Ectodermal cell (in vitro differentiated cells): ENCODE data around the gene NUCB2.

Experiments used
- H3K27ac ChIP-seq: 2 replicates; pipeline ENCODE4 v1.7.0; 2013; ENCODE audit warnings: mild to moderate bottlenecking, low read depth, low read length; ENCODE audit not compliant: insufficient read depth, poor library complexity, severe bottlenecking
- H3K27me3 ChIP-seq: 2 replicates; pipeline ENCODE4 v1.7.0; 2013; ENCODE audit warnings: mild to moderate bottlenecking, low read length; ENCODE audit not compliant: insufficient read depth, control insufficient read depth, poor library complexity, severe bottlenecking
- H3K36me3 ChIP-seq: one replicate; pipeline ENCODE4 v1.7.0; 2013; ENCODE audit warnings: low read length; ENCODE audit not compliant: control insufficient read depth, insufficient read depth
- H3K4me1 ChIP-seq: one replicate; pipeline ENCODE4 v1.7.0; 2013; ENCODE audit warnings: low read length; ENCODE audit not compliant: control insufficient read depth, insufficient read depth
- H3K4me3 ChIP-seq: 2 replicates; pipeline ENCODE4 v1.7.0; 2013; ENCODE audit warnings: low read depth, low read length, control low read depth; ENCODE audit not compliant: insufficient read depth
- H3K9me3 ChIP-seq: 2 replicates; pipeline ENCODE4 v1.7.0; 2013; ENCODE audit warnings: mild to moderate bottlenecking, low read length, moderate library complexity; ENCODE audit not compliant: control insufficient read depth
- WGBS, 2 experiments: methylation state at CpG; one replicate each; pipeline ENCODE4 v1.1.7; 2013; ENCODE audit warnings: missing lambda C conversion rate in 2 of 2; 5-methylcytosine and 5-hydroxymethylcytosine counted together

The NUCB2 gene

DNA sequence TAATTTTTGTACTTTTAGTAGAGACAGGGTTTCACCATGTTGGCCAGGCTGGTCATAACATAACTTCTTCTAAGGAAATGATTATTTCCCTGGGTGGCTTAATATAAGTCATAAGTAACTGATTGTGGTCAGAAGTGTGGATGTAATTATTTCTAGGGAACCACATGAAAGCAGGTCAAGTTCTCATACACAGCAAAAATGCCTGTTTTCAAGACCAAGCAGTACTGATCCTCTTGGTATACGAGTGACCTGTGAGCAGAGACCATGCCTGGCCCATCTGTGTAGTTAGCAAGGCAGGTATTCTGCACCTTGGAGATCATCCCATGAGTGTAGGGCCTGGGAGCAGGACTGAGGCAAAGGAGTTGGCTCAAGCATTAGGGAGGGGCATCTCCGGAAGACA, 32.5 kb upstream of the NUCB2 start:
- no peak overlapping the region for H3K27ac ChIP-seq
- no peaks in the 10 kb centered on the region for H3K36me3 ChIP-seq
- H3K4me3 ChIP-seq: no peak overlapping the region
- H3K4me1 ChIP-seq: no peaks in the 10 kb centered on the region
- no peaks in the 10 kb centered on the region for H3K9me3 ChIP-seq
- 91 to 93% methylated on average over 2 of the region's 2 CpGs for WGBS, 2 experiments
- H3K27me3 ChIP-seq: no peaks in the 10 kb centered on the region

DNA sequence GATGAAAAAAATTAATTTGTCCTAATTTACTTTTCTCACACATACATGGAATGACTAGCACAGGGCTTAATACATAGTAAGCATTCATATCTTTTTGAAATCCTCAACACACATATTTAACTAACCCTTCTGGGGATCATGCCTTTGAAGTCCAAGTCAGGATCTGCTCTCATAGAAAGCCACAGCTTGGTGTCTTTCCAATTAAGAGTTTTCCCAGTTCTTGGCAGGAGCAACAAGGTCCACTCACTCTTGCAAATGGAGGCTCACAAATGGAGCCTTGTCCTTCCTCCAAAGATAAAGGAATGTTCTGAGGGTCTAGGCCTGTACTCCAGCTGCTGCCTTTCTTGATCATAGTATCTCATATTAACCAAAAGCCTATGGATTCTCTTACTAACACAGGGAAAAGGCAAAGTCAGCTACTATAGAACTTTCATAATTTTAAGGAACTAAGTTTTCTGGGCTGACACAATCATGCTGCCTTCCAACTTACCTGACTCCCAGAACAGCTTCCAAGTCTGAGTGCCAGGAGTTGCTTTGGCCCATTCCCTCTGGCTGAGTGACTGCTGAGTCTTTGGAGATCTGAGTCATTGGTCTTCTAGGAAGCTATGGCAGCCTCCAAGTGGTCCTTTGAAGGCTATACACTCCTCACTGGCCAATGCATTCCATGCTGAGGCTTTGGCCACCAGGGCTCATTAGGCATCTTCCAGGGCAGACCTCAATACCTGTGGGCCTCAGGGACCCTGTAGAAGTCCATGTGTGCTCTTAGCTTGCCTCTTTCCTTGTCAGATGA, 25.8 kb upstream of the NUCB2 start:
- Histone ChIP-seq H3K27ac (no peak overlapping the region), H3K4me3 (no peak overlapping the region), H3K4me1 (no peaks in the 10 kb centered on the region), H3K9me3 (no peaks in the 10 kb centered on the region), H3K27me3 (no peaks in the 10 kb centered on the region), H3K36me3 (no peaks in the 10 kb centered on the region)

DNA sequence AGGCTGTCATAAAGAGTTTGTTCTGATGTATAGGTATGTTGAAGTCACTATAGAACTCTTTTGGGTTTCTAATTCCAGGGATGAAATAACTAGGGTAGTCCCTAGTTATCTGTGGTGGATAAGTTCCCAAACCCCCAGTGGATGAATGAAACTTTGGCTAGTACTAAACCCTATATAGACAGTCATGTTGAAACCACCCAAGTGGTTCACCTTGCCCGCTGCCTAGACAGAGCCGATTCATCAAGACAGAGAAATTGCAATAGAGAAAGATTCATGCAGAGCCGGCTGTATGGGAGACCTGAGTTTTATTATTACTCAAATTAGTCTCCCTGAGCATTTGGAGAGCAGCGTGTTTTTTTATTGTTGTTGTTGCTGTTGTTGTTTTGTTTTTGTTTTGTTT, 23.8 kb upstream of the NUCB2 start:
- no peaks in the 10 kb centered on the region for H3K9me3 ChIP-seq
- WGBS, 2 experiments: 68 to 70% methylated on average over 4 of the region's 4 CpGs
- no peak overlapping the region for H3K27ac ChIP-seq

DNA sequence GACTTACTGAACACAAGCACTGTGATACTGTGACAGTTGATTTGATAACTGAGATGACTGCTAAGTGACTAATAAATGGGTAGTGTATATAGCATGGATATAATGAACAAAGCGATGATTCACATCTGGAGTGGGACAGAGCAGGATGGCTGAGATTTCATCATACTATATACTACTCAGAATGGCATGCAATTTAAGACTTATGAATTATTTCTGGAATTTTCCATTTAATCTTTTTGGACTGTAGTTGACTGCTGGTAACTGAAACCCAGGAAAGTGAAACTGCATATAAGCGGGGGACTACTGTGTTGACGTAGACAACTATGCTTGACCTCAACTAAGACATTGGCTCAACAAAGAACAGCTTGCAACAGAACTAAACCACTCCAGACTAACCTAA, 20.0 kb upstream of the NUCB2 start:
- Histone ChIP-seq H3K4me1 (no peaks in the 10 kb centered on the region), H3K9me3 (no peaks in the 10 kb centered on the region), H3K4me3 (no peak overlapping the region), H3K27ac (no peak overlapping the region), H3K36me3 (no peaks in the 10 kb centered on the region), H3K27me3 (no peaks in the 10 kb centered on the region)
- WGBS, 2 experiments: 90 to 96% methylated on average over 3 of the region's 3 CpGs

More for the DNA sequence above, 23.8 kb upstream of the NUCB2 start:
- H3K4me1 ChIP-seq: no peaks in the 10 kb centered on the region
- no peak overlapping the region for H3K4me3 ChIP-seq
- no peaks in the 10 kb centered on the region for H3K36me3 ChIP-seq
- H3K27me3 ChIP-seq: no peaks in the 10 kb centered on the region

DNA sequence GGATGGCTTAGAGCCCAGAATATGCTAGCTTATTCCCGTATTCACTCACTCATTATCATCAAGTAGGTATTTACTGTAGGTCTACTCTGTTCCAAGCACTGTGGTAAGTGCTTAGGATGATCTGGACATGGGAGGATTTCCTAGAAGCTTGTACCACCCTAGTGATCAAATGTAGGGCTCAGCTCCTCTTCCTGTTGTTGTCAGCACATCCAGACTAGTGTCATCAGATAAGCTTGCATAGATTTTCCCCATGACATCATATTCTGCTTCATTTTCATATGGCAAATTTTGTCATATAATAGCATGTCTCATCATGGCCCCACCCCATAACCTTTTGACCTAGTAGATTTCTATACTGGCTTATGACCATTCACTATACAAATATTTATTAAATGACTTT, 19.3 kb upstream of the NUCB2 start:
- Histone ChIP-seq H3K4me1 (no peaks in the 10 kb centered on the region), H3K4me3 (no peak overlapping the region), H3K9me3 (no peaks in the 10 kb centered on the region), H3K36me3 (no peaks in the 10 kb centered on the region), H3K27ac (no peak overlapping the region), H3K27me3 (no peaks in the 10 kb centered on the region)
- whole genome bisulfite sequencing, 2 experiments: 100% methylated on average over 1 of the region's 1 CpG; no CpG with 5 or more reads in 1 of the 2 experiments

DNA sequence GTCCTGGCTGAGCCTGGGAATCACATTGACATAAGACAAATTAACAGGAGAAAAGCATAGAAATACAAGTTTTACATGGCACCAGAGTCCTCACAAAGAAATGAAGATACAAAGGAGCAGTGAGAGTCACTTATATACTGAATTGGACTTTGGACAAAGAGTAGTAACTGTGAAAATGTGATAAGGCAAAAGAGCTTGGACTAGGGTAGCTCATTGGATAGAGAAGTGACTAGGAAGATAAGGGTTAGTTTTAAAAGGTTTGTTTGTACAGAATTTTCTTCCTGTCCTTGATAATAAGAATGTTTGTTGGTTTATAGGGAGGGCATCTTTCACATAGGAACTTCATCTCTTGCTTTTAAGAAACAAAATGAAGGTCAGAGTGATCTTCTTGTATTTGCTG, 17.9 kb upstream of the NUCB2 start:
- H3K9me3 ChIP-seq: no peaks in the 10 kb centered on the region
- no peaks in the 10 kb centered on the region for H3K36me3 ChIP-seq
- no peaks in the 10 kb centered on the region for H3K4me1 ChIP-seq
- no peak overlapping the region for H3K27ac ChIP-seq
- H3K4me3 ChIP-seq: no peak overlapping the region
- no peaks in the 10 kb centered on the region for H3K27me3 ChIP-seq

DNA sequence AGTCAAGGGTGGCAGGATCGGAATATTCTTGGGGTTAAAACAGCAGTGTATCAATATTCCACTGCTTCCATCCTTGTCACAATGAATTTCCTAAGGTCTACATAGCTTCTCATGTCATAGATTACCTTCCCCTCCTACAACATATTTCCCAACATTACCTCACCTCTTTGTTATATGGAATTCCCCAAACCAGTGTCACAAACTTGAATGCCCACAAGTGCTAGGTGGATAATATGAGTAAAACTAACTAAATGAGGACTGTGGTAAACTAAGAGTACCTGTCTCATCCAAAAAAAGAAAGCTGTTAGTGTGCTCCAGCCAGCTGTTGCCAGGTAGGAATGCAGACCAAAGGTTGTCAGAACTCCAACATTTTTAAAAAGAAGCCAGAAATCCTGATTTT, 17.0 kb upstream of the NUCB2 start:
- WGBS, 2 experiments: 92% methylated on average over 1 of the region's 1 CpG
- Histone ChIP-seq H3K27me3 (no peaks in the 10 kb centered on the region), H3K36me3 (no peaks in the 10 kb centered on the region), H3K4me3 (no peak overlapping the region), H3K9me3 (no peaks in the 10 kb centered on the region), H3K27ac (no peak overlapping the region), H3K4me1 (no peaks in the 10 kb centered on the region)

DNA sequence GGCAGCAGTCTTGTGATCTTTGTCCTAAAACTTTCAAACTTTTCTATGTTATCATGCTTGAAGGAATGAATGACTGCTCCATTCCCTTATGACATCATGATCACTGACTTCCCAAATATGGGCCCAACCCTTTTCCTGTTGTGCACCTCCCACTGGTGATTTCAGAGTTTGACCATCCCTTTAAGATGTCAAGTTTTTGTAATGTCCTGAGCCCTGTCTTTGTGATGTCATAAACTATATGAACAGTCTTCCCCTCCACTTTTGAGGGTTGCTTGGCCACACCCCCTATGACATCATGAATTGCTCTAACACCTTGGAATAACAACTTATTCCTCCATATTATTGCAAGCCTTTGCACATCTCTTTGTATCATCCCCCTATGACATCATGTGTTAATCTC, 16.5 kb upstream of the NUCB2 start:
- Histone ChIP-seq H3K9me3 (no peaks in the 10 kb centered on the region), H3K27me3 (no peaks in the 10 kb centered on the region), H3K4me1 (no peaks in the 10 kb centered on the region), H3K4me3 (no peak overlapping the region), H3K27ac (no peak overlapping the region), H3K36me3 (no peaks in the 10 kb centered on the region)

DNA sequence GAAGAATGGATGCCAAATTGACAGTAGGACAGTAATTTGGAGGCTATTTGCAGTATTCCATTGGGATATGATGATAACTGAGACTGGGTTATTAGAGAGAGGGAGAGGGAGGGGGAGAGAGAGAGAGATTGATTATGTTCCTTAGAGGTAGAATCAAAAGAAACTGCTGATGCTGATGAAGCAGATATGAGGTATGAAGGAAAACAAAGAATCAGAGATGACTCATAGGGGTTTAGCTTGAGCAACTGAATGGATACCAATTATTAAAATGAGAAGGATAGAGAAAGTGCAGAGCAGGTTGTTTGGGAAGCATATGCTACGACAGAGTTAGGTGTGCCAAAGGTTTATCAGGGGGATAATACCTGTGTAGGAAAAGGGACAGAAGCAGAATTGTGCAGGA, 12.8 kb upstream of the NUCB2 start:
- H3K27me3 ChIP-seq: no peaks in the 10 kb centered on the region
- H3K36me3 ChIP-seq: no peaks in the 10 kb centered on the region
- 85 to 86% methylated on average over 1 of the region's 1 CpG for WGBS, 2 experiments
- H3K4me1 ChIP-seq: no peaks in the 10 kb centered on the region
- no peak overlapping the region for H3K4me3 ChIP-seq
- no peak overlapping the region for H3K27ac ChIP-seq
- no peaks in the 10 kb centered on the region for H3K9me3 ChIP-seq

DNA sequence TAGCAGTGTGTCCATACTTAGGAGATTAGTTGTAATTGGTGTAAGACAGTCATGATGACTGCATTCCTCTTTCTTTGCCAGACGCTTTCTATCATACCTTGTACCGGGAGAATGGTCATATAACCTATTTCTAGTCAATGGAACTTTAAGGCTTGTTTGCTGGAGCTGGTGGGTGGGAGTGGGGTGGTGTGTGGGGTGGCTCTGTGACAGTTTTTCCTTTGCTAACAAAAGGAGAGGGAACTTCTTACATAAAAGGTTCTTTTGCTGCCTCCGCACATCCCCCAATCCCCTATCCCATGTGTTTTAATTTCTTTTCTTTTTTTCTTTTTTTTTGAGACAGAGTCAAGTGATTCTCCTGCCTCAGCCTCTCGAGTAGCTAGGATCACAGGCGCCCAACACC, 9.8 kb upstream of the NUCB2 start:
- WGBS, 2 experiments: 83 to 99% methylated on average over 4 to 5 of the region's 5 CpGs

DNA sequence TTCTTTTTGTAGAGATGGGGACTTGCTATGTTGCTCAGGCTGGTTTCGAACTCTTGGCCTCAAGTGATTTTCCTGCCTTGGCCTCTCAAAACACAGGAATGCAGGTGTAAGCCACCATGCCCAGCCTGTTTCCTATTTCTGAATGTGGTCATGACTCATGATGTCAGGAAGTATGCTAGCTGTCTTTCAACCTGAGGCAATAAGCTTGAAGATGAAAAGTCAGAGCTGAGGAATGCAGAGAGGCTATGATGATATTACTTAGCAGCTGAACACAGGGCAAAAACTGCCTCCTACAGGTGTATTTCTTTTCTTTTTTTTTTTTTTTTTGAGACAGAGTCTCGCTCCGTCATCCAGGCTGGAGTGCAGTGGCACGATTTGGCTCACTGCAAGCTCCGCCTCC, 9.0 kb upstream of the NUCB2 start:
- Histone ChIP-seq H3K27me3 (no peaks in the 10 kb centered on the region), H3K4me1 (no peaks in the 10 kb centered on the region), H3K9me3 (no peaks in the 10 kb centered on the region), H3K36me3 (no peaks in the 10 kb centered on the region), H3K4me3 (no peak overlapping the region), H3K27ac (no peak overlapping the region)
- WGBS, 2 experiments: 84 to 87% methylated on average over 5 of the region's 5 CpGs

More for the DNA sequence above, 9.8 kb upstream of the NUCB2 start:
- Histone ChIP-seq H3K27ac (no peak overlapping the region), H3K27me3 (no peaks in the 10 kb centered on the region), H3K9me3 (no peaks in the 10 kb centered on the region), H3K4me1 (no peaks in the 10 kb centered on the region), H3K36me3 (no peaks in the 10 kb centered on the region), H3K4me3 (no peak overlapping the region)
